Nephron (organoid): ENCODE results near the gene USP30.
A peak's percentile ranks its signal among the peaks of the same experiment; 100 is the strongest.
"Not testable (repeated sequence)": the region's sequence is repeated elsewhere in the genome, so short reads cannot be mapped to it uniquely, and the experiment has no call there.

Experiments
- H3K27ac Mint-ChIP-seq, 3 experiments: 2 replicates each; pipeline ENCODE4 v1.8.0; 2020; ENCODE audit warnings: mixed read lengths in 3 of 3, mild to moderate bottlenecking in 2 of 3, moderate library complexity in 1 of 3
- H3K27me3 Mint-ChIP-seq: 2 replicates; pipeline ENCODE4 v1.8.0; 2021; ENCODE audit warnings: low read depth, mild to moderate bottlenecking, moderate library complexity, mixed read lengths
- H3K36me3 Mint-ChIP-seq: 2 replicates; pipeline ENCODE4 v1.8.0; 2020; ENCODE audit warnings: low read depth, mixed read lengths
- H3K4me1 Mint-ChIP-seq: 2 replicates; pipeline ENCODE4 v1.8.0; 2020; ENCODE audit warnings: mixed read lengths
- H3K4me3 Mint-ChIP-seq, 3 experiments: 2 replicates each; pipeline ENCODE4 v1.8.0; 2020; ENCODE audit warnings: mild to moderate bottlenecking in 3 of 3, mixed read lengths in 3 of 3, moderate library complexity in 2 of 3
- H3K9me3 Mint-ChIP-seq: 2 replicates; pipeline ENCODE4 v1.8.0; 2020; ENCODE audit warnings: mixed read lengths
- TF ChIP-seq, protein P1 (sequence below), 3 experiments: fragments of 200-600 bp; sonication (generic); IDR thresholded peaks; one replicate each; pipeline ENCODE4 v1.5.0; 2021; ENCODE audit warnings: antibody characterized with exemption in 3 of 3; ENCODE audit not compliant: unreplicated experiment in 3 of 3

Gene USP30

DNA sequence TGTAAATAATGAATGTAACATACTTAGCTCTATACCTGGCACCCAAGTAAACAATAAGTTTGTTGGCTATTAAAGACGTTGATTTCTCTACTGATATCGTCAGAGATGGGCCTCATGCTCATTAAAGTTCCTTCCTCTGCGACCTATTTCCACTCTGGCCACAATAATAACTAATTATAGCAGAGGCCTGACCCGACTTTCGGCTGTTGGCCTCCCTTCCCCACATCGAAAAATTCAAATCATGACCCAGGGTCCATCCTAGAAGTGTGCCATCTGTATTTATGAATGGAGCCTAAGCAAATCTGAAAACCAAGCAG is 321 bp upstream of the USP30 start:
- TF ChIP-seq, protein P1, sequence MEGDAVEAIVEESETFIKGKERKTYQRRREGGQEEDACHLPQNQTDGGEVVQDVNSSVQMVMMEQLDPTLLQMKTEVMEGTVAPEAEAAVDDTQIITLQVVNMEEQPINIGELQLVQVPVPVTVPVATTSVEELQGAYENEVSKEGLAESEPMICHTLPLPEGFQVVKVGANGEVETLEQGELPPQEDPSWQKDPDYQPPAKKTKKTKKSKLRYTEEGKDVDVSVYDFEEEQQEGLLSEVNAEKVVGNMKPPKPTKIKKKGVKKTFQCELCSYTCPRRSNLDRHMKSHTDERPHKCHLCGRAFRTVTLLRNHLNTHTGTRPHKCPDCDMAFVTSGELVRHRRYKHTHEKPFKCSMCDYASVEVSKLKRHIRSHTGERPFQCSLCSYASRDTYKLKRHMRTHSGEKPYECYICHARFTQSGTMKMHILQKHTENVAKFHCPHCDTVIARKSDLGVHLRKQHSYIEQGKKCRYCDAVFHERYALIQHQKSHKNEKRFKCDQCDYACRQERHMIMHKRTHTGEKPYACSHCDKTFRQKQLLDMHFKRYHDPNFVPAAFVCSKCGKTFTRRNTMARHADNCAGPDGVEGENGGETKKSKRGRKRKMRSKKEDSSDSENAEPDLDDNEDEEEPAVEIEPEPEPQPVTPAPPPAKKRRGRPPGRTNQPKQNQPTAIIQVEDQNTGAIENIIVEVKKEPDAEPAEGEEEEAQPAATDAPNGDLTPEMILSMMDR (IDR thresholded peaks at IDR 0.05; ENCODE audit: unreplicated experiment in 3 of 3): no peak
- Mint-ChIP-seq H3K4me3 (peak overlapping the region; percentile 98 to 100 (median 99)), H3K27me3 (no peaks in the 10 kb centered on the region), H3K9me3 (no peaks in the 10 kb centered on the region), H3K36me3 (peaks cover 3% of the 10 kb centered on the region), H3K27ac (peak overlapping the region; percentile 77 to 91 (median 82)), H3K4me1 (peaks cover 15% of the 10 kb centered on the region)

GRCh38 chr12:109053382-109054123 is 1.2 kb downstream of the USP30 start:
- Mint-ChIP-seq H3K27me3 (no peaks in the 10 kb centered on the region), H3K4me3 (peak overlapping the region; percentile 98 to 100 (median 99)), H3K36me3 (peaks cover 11% of the 10 kb centered on the region), H3K27ac (peak overlapping the region; percentile 81 to 97 (median 93)), H3K9me3 (no peaks in the 10 kb centered on the region), H3K4me1 (peaks cover 15% of the 10 kb centered on the region)
- TF ChIP-seq, protein P1 (IDR thresholded peaks at IDR 0.05; ENCODE audit: unreplicated experiment in 3 of 3): no peak

GRCh38 chr12:109054124-109054513 is 1.7 kb downstream of the USP30 start:
- peak overlapping the region; percentile 98 to 100 (median 99) for H3K4me3 Mint-ChIP-seq
- peaks cover 15% of the 10 kb centered on the region for H3K4me1 Mint-ChIP-seq
- peak overlapping the region; percentile 81 to 97 (median 93) for H3K27ac Mint-ChIP-seq
- H3K9me3 Mint-ChIP-seq, H3K27me3 Mint-ChIP-seq: not testable (repeated sequence)
- peaks cover 14% of the 10 kb centered on the region for H3K36me3 Mint-ChIP-seq

DNA sequence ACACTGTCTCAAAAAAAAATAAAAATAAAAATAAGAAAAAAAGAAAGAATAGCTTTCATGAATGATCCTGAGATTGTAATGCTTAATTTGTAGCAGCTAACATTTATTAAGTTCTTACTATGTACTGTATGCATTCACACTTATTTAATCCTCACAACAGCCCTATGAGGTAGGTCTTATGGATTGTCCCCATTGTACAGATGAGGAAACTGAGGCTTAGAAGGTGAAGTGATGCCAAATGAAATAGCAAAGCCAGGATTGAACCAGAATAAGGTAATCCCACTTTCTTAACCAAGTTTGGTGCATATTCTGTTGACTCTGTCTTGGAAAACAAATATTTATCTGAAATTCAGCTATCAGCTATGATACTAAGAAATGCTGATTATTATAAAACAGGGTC is 2.1 kb downstream of the USP30 start:
- H3K27ac Mint-ChIP-seq: no peak overlapping the region
- TF ChIP-seq, protein P1 (IDR thresholded peaks at IDR 0.05; ENCODE audit: unreplicated experiment in 3 of 3): no peak
- H3K36me3 Mint-ChIP-seq: peaks cover 14% of the 10 kb centered on the region
- peaks cover 15% of the 10 kb centered on the region for H3K4me1 Mint-ChIP-seq
- H3K9me3 Mint-ChIP-seq: no peaks in the 10 kb centered on the region
- H3K27me3 Mint-ChIP-seq: no peaks in the 10 kb centered on the region
- H3K4me3 Mint-ChIP-seq: peak overlapping the region in 1 of 3 experiments; percentile 30

DNA sequence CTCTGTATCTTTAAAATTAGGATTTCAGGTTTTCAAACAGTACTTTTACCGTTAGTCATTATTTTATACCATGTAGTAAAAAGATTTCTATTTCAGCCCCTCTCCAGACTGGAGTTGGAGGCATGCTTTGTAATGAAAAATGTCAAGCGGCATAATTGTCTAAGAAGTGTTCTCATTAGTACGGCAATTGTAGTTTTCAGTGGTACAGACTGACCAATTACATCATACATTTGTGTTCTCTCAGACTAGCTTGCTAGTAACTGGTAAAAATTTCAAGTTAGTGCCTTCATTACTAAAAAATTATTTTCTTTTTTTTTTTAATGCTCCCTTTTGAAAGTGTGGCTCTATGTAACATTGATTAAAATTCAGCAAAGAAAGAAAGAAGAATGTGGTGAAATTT is 4.5 kb downstream of the USP30 start:
- peaks cover 14% of the 10 kb centered on the region for H3K4me1 Mint-ChIP-seq
- H3K36me3 Mint-ChIP-seq: peaks cover 27% of the 10 kb centered on the region
- H3K27ac Mint-ChIP-seq: no peak overlapping the region
- no peaks in the 10 kb centered on the region for H3K9me3 Mint-ChIP-seq
- TF ChIP-seq, protein P1 (IDR thresholded peaks at IDR 0.05; ENCODE audit: unreplicated experiment in 3 of 3): no peak
- H3K4me3 Mint-ChIP-seq: no peak overlapping the region
- no peaks in the 10 kb centered on the region for H3K27me3 Mint-ChIP-seq

DNA sequence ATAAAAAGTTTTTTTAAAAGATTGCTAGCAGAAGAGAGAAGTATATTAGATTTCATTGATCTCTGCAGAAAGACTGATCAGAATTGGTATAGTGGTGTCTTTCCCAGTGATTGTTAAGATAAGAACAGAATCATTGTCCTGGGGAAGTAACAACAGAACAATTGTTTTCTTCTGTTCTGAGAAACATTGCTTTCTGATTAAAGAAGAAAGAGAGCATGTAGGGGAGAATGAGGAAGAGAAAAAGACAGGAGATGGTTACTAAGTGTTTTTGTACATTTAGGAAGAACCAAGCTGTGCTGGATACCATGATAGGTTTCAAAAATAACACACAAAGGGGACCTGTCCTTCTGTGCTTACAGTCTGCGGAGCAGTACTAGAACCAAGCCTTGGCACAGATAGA is 5.0 kb downstream of the USP30 start:
- TF ChIP-seq, protein P1 (IDR thresholded peaks at IDR 0.05; ENCODE audit: unreplicated experiment in 3 of 3): no peak
- Mint-ChIP-seq H3K4me1 (peaks cover 9% of the 10 kb centered on the region), H3K36me3 (peaks cover 30% of the 10 kb centered on the region), H3K9me3 (no peaks in the 10 kb centered on the region), H3K4me3 (no peak overlapping the region), H3K27ac (no peak overlapping the region), H3K27me3 (no peaks in the 10 kb centered on the region)
